ENCODE data around the gene USP50.
"Not testable (repeated sequence)": the region's sequence is repeated elsewhere in the genome, so short reads cannot be mapped to it uniquely, and the experiment has no call there.

USP50 gene

DNA sequence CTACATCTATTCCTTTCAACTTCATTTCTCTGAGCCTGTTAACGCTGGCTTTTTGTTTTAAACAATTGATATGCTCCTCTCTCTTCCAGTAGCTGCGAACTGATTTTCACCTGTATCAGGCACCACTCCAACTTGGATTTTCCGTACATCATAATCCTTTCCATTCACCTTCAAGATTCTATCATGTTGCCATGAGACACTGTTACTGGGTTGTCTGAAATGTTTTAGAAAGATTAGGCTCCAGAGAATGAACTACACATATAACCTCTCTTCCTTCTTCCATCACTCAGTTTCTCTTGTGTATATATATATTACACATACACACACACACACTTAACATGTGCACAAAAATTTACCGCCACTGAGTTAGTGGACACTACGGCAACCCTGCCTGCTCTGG lies at the start of gene USP50:
TSS of gene USP50 (minus strand) at position 101 of the 400 bp plus-strand sequence. CDS start 141 bp downstream, outside the sequence.
- no peak for DNase-seq (ENCODE audit: low read depth)

DNA sequence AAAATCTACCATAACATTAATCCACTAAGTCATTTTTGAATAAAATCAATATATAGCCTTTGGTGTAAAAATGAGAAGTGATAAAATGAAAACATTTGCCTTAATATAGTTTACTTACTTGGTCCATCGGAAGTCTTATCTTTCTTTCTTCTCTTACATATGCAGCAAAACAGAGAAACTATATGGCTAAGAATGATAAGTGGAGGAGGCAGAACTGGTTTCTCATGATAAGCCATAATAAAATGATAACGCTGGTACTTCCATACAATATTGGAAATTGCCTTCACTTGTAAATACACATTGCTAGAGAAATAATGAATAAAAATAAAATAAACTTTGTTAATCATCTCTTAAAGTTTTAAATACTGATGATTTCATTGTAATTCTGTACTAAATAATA lies 47.8 kb upstream of the USP50 start:
- DNase-seq (ENCODE audit: low read depth), result no peak

DNA sequence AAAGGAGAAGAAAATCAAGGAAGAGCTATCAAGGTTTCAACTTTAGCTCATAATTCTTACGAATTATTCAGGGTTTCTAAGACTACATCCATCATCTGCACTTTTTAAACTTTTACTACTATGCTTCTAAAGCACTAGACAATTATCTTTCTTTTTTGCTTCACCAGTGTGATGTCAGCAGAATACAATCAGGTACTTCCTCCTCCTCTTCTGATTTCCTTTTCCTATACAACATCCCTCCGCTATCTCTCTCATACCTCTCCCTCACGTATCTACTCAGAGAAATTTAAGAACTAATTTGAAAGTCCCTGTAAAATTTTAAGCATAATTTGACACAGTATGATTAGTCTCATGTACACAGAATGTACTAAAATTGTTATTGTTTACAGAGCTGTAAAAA lies 47.3 kb upstream of the USP50 start:
- DNase-seq (ENCODE audit: low read depth), result no peak

DNA sequence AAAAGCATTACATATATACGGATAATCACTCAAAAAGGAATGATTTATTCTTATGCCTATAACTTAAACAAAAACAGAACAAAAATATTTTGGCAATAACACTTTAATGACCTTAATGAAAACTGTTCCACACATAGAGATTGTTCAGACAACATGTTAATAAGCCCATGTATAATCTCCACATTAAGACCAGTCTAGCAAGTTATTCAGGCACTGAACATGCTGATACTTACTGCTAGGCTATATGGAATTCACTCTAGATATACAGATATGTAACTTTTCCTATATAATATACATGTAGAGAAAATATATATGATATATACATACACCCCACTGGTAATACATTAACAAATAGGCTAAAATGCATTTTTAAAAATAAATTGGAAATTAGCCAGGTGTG lies 43.8 kb upstream of the USP50 start:
- no peak for DNase-seq (ENCODE audit: low read depth)

DNA sequence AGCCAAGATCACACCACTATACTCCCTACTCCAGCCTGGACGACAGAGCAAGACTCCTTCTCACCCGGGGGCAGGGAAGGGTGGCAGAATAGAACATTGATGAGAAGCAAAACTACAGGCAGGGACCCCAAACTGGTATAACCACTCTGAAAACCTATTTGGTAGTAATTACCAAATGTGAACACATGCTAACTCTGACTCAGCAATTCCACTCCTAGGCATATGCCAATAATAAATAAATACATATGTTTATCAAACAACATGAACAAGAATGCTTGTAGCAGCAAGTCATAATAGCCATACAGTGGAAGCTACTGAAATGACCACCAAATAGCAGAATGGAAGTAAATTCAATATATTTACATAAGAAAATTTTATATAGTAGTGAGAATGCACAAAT lies 31.0 kb upstream of the USP50 start:
- no peak for DNase-seq (ENCODE audit: low read depth)

DNA sequence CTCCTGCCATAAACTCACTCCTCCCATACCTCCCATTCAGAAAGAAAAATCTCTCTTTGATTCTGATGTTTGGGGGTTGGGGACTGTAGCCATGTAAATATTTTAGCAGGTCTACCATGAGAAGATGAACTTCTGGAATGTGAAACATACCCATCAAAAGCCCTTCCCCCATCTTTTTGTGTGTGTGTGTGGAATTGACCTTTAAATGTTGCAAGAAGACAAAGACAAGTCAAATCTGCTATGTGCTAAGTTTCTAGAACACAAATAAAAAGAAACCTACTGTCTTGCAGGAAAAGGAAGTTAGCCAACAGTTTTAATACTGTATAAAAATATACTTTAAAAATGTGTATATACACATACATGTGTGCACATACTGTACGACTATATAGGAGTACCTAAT lies 29.7 kb upstream of the USP50 start:
- no peak for DNase-seq (ENCODE audit: low read depth)

DNA sequence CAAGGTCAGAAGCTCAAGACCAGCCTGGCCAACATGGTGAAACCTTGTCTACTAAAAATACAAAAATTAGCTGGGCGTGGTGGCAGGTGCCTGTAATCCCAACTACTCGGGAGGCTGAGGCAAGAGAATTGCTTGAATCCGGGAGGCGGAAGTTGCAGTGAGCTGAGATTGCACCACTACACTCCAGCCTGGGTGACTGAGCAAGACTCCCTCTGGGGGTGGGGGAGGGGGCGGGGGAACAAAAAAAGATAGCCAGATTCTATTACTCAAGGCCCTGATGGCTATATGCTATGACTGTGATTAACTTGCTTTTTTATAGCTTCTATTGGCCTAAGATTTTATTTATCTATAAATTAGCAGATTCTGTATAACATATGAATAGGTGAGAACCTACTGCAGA lies 27.4 kb upstream of the USP50 start:
- not testable (repeated sequence) for DNase-seq (ENCODE audit: low read depth)

DNA sequence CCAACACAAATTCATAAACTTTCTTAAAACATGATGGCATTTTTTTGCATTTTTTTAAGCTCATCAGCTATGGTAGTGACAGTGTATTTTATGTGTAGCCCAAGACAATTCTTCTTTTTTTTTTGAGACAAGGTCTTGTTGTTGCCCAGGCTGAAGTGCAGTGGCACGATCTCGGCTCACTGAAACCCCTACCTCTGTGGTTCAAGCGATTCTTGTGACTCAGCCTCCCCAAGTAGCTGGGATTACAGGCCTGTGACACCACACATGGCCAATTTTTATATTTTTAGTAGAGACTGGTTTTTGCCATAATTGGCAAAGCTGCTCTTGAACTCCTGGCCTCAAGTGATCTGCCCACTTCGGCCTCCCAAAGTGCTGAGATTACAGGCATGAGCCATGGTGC lies 17.3 kb upstream of the USP50 start:
- no peak for DNase-seq (ENCODE audit: low read depth)

DNA sequence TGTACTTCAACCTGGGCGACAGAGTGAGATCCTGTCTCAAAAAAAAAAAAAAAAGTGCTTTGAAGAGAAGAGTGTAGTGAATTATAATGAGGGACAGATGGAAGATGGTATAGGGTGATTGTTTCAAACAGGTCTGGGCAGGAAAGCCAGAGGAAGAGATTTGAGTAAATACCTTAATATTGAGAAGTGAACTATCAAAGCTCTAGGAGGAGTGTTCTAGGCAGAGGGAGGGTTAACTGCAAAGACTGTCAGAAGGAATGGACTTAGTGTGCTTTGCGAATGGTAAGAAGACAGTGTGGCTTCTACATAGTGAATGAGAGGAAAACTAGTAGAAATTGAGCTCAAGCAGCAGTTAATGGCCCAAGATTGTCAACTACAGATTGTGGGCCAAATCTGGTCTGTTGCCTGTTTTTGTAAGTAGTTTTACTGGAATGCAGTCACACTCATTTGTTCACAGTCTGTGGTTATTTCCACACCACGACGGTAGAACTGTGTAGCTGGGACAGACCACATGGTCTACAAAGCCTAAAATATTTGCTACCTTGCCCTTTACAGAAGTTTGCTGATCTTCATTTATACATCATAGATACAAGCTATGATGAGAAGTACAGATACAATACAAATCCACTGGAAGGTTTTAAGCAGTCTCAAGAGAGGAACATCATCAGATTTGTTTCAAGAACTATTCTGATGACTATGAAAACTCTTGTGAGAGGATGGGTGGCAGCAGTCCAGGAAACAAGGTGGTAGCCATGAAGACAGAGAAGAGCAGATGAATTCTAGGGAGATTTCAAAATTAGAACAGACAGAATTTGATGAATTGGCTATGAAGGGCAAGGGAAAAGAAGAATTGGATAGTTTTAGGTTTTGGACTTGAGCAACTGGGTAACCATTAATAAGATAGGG lies 16.5 kb upstream of the USP50 start:
- DNase-seq (ENCODE audit: low read depth), result no peak

DNA sequence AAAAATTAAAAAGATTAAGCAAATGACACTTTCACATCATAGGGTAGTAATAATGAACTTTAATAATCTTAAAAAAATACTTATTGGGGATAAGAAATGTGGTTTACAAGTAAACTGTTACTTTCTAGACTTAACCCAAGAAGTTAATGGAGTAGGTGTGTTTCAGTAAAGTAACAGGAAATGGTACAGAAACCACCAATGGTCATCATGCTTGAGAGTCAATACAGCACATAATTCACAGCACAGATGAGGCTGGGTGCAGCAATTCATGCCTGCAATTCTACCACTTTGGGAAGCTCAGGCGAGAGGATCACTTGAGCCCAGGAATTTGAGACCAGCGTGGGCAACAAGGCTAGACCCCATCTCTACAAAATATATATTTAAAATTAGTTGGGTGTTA lies 11.5 kb upstream of the USP50 start:
- DNase-seq (ENCODE audit: low read depth), result no peak

DNA sequence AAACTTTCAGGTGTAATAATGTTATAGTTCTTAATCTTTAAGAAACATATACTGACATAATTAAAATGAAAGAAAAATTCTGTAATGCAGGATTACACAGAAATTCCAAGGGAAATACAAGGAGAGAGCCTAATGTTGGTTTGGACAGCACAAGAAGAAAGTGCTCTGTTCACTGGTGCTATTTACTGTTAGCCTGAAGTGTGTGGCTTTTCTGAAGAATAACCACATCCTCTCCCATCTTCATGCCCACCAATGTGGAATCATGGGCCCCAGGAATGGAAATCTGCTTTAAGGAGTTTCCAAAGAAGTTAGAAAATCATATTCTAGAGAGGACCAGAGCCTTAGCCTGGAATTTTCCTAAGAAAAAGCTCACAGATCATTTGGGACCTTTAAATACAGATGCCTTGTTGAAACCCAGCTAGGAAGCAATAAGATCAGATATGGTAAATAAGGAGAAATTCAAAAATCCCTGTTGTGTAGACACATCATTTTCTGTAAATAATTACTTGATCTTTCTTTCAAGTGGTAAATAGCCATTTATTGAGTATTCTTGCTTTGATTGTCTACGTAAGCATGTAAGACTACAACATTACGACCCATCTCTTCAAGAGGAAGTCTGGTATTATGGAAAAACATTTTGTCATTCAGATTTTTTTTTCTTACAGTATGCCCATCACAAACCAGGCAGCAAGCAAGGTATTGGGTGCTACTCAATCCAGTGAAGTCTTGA lies 10.3 kb upstream of the USP50 start:
- no peak for DNase-seq (ENCODE audit: low read depth)

DNA sequence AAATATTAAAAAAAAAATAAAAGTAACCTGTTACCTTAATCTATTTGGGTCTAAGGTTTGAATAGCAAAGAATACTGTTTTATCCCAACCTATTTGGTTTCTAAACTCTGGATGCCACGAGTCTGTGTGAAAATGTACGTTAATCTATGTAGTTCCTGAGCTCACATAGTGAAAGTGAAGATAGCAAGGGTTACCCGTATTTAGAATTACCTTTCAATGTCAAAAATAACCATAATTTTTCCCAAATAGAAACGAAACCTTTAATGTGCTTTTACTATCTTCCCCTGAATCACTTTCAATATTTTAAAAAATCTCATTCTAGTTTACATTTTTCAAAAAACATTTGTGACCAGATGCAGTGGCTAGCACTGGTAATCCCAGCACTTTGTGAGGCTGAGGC lies 5.8 kb upstream of the USP50 start:
- no peak for DNase-seq (ENCODE audit: low read depth)

DNA sequence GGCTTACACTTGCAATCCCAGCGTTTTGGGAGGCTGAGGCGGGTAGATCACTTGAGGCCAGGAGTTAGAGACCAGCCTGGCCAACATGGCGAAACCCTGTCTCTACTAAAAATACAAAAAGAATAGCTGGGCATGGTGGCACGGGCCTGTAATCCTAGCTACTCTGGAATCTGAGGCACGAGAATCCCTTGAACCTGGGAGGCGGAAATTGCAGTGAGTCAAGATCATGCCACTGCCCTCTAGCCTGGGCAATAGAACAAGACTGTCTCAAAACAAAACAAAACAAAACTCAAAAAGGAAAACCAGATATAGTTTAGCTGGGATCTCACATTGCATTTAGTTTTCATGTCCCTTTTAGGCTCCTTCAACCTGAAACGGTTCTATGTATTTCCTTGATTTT lies 2.9 kb upstream of the USP50 start:
- DNase-seq (ENCODE audit: low read depth), result no peak

DNA sequence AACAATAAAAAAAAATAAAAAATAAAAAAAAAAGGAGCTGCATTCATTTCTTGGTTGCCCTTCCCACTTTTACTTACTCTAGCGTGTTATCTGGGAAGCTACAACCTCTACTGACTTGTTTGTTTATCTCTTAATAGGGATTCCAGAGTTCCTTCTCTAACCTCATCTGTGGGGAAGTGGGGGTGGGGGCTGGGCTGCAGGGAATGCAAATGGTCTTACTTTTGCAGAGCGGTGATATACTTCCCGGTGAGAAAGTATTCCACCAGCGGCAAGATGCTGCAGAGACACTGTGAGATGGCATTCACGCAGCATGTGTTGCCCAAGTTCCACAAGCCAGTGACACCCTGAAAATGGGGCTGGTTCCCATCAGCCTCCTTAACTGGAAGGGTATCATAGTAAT lies 2.1 kb downstream of the USP50 start:
- no peak for DNase-seq (ENCODE audit: low read depth)

DNA sequence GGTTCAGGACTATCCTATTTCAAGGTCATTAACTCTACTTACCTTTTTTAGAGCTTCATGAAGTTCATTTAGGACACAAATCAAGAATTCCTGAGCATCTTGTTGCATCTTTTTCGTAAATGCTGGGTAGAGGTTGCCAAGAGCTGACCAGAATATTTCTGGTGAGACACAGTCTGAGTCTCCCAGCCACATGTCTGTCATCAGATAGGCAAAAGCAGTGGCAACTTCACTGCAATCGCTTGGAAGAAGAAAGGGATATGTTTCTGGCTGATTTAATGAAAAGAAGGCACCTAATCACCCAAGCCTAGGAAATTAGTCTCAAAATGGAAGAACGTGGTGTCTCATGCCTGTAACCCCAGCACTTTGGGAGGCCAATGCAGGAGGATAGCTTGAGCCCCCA lies 2.9 kb downstream of the USP50 start:
- DNase-seq (ENCODE audit: low read depth), result no peak

DNA sequence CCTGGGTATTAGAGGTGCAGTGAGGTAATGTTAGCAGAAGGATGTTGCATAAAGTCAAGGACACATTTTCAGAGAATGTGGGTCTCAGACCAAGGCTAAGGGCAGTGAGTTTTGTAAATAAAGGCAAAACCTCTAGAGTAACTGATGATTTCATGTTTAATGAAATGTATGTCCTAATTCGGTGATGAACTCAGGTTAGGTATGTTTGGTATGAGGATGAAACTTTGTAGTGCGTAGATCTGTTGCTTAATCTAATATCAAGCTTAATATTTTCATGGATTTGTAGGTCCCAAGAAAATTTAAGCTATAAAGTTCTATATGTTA lies 3.6 kb downstream of the USP50 start:
- DNase-seq (ENCODE audit: low read depth), result no peak

DNA sequence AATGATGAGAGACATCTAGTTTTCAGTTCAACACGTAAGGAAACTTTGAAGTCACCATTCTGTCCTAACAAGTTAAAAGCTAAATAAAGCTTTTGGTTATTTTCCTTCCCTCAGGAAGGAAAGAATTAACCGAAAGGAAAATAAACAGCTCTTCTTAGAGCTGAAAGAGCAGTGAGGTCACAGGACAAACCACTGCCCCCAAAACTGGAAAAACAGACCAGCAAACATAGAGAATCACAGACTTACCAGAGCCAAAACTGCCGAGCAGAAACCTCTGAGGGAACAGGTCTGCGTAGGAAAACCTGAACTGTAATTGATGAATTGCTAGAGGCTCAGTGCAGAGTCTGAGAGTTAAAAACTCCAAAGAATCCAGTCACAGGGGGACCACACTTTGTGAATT lies 14.7 kb downstream of the USP50 start:
- DNase-seq (ENCODE audit: low read depth), result no peak

DNA sequence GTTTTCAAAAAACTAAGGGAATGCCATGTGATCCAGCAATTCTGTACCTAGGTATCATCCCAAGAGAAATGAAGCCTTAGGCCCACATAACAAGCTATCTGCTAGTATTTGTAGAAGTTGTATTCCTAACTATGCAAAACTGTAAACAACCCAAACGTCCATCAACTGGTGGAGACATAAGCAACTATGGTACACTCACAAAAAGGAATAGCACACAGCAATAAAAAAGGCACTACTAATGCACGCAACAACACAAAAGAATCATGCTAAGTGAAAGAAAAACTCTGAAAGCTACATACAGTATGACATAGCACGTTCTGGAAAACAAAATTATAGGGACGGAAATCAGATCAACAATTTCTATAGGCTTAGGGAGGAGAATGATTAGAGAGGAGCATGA lies 15.3 kb downstream of the USP50 start:
- no peak for DNase-seq (ENCODE audit: low read depth)

DNA sequence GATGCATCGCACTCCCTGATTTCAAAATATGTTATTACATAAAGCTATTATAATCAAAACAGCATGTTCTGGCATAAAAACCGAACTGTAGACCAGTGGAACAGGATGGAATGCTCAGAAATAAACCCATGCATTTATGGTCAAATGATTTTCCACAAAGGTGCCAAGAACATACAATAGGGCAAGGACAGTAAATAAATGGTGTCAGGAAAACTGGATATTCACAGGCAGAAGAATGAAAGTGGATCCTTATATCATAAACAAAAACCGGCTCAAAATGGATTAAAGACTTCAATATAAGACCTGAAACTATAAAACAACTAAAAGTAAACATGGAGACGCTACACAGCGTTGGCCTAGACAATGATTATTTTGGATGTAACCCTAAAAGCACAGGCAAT lies 22.6 kb downstream of the USP50 start:
- DNase-seq (ENCODE audit: low read depth), result no peak

DNA sequence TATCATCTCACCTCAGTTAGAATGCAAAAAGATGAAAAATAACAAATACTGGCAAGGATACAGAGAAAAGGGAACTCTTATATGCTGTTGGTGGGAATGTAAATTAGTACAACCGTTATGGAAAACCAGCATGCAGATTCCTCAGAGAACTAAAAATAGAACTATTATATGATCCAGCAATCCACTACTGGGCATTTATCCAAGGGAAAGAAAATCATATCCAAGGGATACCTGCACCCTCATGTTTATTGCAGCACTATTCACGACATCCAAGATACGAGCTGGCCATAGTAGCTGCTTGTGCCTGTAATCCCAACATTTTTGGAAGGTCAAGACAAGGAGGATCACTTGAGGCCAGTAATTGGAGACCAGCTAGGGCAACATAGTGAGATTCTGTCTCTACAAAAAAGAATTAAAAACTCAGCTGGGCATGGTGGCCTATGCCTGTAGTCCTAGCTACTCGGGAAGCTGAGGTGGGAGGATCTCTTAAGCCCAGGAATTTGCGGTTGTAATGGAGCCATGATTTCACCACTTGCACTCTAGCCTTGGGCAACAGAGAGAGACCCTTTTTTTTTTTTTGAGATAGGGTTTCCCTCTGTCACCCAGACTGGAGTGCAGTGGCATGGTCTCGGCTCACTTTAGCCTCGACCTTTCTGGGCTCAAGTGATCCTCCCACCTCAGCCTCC lies 26.6 kb downstream of the USP50 start:
- DNase-seq (ENCODE audit: low read depth), result no peak

DNA sequence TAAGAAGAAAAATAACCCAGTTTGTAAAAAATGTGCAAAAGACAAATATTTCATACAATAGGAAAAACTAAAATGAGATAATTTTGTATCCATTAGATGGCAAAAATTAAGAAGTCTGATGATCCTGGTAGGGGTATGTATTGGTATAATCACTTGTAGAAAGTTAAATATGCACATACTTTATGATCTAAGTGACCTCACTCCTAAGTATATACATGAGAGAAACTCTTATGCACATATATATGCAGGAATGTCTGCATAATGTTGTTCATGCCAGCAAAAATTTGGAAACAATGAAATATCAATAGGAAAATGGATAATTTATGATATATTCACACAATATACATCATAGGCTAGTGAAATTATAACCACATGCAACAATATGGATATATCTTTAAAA lies 33.5 kb downstream of the USP50 start:
- no peak for DNase-seq (ENCODE audit: low read depth)

DNA sequence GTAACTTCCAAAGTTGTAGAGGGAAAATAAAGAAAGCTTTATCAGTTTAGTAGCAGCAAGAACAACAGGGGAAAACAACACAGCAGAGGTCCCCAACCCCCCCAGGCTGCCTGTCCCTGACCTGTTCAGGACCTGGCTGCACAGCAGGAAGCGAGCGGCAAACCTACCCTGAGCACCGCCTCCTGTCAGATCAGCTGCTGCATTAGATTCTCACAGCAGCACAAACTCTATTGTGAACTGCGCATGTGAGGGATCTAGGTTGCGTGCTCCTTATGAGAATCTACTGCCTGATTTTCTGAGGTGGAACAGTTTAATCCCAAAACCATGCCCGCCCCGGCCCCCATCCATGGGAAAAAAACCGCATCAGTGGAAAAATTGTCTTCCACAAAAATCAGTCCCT lies 40.3 kb downstream of the USP50 start:
- DNase-seq (ENCODE audit: low read depth), result no peak

DNA sequence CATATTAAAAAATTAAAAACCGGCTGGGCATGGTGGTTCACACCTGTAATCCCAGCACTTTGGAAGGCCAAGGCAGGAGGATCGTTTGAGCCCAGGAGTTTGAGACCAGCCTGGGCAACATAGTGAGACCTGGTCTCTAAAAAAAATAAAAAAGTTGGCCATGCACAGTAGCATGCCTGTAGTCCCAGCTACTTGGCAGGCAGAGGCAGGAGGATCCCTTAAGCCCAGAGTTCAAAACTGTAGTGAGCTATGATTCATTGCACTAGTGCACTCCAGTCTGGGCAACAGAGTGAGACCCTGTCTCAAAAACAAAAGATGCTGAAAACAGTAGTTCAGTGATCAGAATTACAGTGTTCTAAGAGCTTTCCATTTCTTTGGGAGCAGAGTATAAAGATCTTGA lies 40.8 kb downstream of the USP50 start:
- not testable (repeated sequence) for DNase-seq (ENCODE audit: low read depth)
